AG08395 (cell line): ENCODE data around the gene KLHL1.

Experiments
- DNase-seq: peaks from one replicate; pipeline ENCODE4 v3.0.0; 2012; ENCODE audit warnings: mixed read lengths, low spot score

The KLHL1 gene

GRCh38 chr13:69676286-69676685 lies 432.0 kb downstream of the KLHL1 start:
- DNase-seq, result no peak

DNA sequence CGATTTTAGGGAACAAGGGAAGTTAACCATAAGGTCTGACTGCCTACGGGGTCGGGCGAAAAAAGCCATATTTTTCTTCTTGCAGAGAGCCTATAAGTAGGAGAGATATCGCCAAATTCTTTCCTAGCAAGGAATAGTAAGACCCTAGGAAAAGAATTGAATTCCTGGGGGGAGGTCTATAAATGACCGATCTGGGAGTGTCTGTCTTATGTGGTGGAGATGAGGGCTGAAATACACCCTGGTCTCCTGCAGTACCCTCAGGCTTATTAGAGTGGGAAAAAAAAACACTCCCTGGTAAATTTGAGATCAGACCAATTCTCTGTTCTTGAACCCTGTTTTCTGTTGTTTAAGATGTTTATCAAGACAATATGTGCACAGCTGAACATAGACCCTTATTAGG lies 448.1 kb downstream of the KLHL1 start:
- DNase-seq, result no peak

- no peak for DNase-seq
These were observed 450.6 kb downstream of the KLHL1 start for GRCh38 chr13:69657676-69658075.

- DNase-seq, result no peak
These were observed 453.9 kb downstream of the KLHL1 start for GRCh38 chr13:69654392-69654791.
